GM21515 (cell line): ENCODE results near the gene C20orf173.
"Not testable (repeated sequence)": the region's sequence is repeated elsewhere in the genome, so short reads cannot be mapped to it uniquely, and the experiment has no call there.

ENCODE experiments used
- ATAC-seq: cut with Tn5 transposase; IDR thresholded peaks from one replicate; pipeline ENCODE4 v1.9.1; 2021; ENCODE audit not compliant: unreplicated experiment

The C20orf173 gene

GRCh38 chr20:35529552-35529951 is at the start of gene C20orf173:
TSS of gene C20orf173 (minus strand) at chr20:35529652. CDS start at chr20:35529373, 279 bp downstream.
- ATAC-seq = no peak

- ATAC-seq = no peak
These were observed 49.7 kb upstream of the C20orf173 start for GRCh38 chr20:35579196-35579595.

GRCh38 chr20:35578469-35578868 is 49.0 kb upstream of the C20orf173 start:
- ATAC-seq = no peak

GRCh38 chr20:35576816-35577215 is 47.4 kb upstream of the C20orf173 start:
- no peak for ATAC-seq

- no peak for ATAC-seq
These were observed 46.5 kb upstream of the C20orf173 start for GRCh38 chr20:35575958-35576357.

- ATAC-seq = no peak
These were observed 43.4 kb upstream of the C20orf173 start for GRCh38 chr20:35572838-35573237.

GRCh38 chr20:35571555-35571954 is 42.1 kb upstream of the C20orf173 start:
- ATAC-seq = no peak

GRCh38 chr20:35568645-35569044 is 39.2 kb upstream of the C20orf173 start:
- no peak for ATAC-seq

GRCh38 chr20:35564905-35565304 is 35.5 kb upstream of the C20orf173 start:
- no peak for ATAC-seq

- no peak for ATAC-seq
These were observed 34.4 kb upstream of the C20orf173 start for GRCh38 chr20:35563834-35564233.

GRCh38 chr20:35562541-35563110 is 33.2 kb upstream of the C20orf173 start:
- no peak for ATAC-seq

- no peak for ATAC-seq
These were observed 32.2 kb upstream of the C20orf173 start for GRCh38 chr20:35561671-35562070.

GRCh38 chr20:35561268-35561667 is 31.8 kb upstream of the C20orf173 start:
- ATAC-seq = no peak

GRCh38 chr20:35560541-35560940 is 31.1 kb upstream of the C20orf173 start:
- no peak for ATAC-seq

- no peak for ATAC-seq
These were observed 30.7 kb upstream of the C20orf173 start for GRCh38 chr20:35560105-35560511.

- no peak for ATAC-seq
These were observed 29.7 kb upstream of the C20orf173 start for GRCh38 chr20:35559042-35559693.

- ATAC-seq = no peak
These were observed 29.0 kb upstream of the C20orf173 start for GRCh38 chr20:35558451-35558850.

- no peak for ATAC-seq
These were observed 27.4 kb upstream of the C20orf173 start for GRCh38 chr20:35556871-35557270.

GRCh38 chr20:35555951-35556645 is 26.6 kb upstream of the C20orf173 start:
- ATAC-seq = no peak

GRCh38 chr20:35555461-35555860 is 26.0 kb upstream of the C20orf173 start:
- not testable (repeated sequence) for ATAC-seq

- no peak for ATAC-seq
These were observed 23.5 kb upstream of the C20orf173 start for GRCh38 chr20:35552914-35553313.

- no peak for ATAC-seq
These were observed 22.1 kb upstream of the C20orf173 start for GRCh38 chr20:35551503-35551902.
